Lung (tissue), 12 donors: Measurements from ENCODE around the gene DIP2B. TPM values are rescaled to one million over a fixed set of nuclear protein-coding genes. Genes with fewer than 3 reads are reported as not detected.
"Not testable (repeated sequence)": the region's sequence is repeated elsewhere in the genome, so short reads cannot be mapped to it uniquely, and the experiment has no call there.

Experiments used
- ATAC-seq: fragments of 200-7000 bp; cut with Tn5 transposase; one replicate; pipeline ENCODE4 v1.9.1; 2020; ENCODE audit warnings: moderate number of reproducible peaks; ENCODE audit not compliant: insufficient read depth, low FRiP score
- DNase-seq, 3 donors: peaks; one replicate each; pipeline ENCODE4 v3.0.0-alpha.2; 2013 to 2017
- H3K27ac ChIP-seq, 2 donors: one replicate each; pipeline ENCODE4 v1.5.1; 2013; ENCODE audit warnings: mild to moderate bottlenecking in 2 of 2, moderate library complexity in 2 of 2, control low read depth in 1 of 2, inconsistent platforms in 1 of 2, low read depth in 1 of 2, low read length in 1 of 2
- H3K27me3 ChIP-seq, 3 donors: one replicate each; pipeline ENCODE4 v1.5.1; 2013; ENCODE audit warnings: low read length in 2 of 3; ENCODE audit not compliant: control insufficient read depth in 3 of 3, insufficient read depth in 3 of 3
- H3K36me3 ChIP-seq, 4 donors: one replicate each; pipeline ENCODE4 v1.5.1; 2013; ENCODE audit warnings: low read length in 4 of 4, mild to moderate bottlenecking in 1 of 4, moderate library complexity in 1 of 4; ENCODE audit not compliant: control insufficient read depth in 4 of 4, insufficient read depth in 4 of 4
- H3K4me1 ChIP-seq, 5 donors: one replicate each; pipeline ENCODE4 v1.5.1; 2013; ENCODE audit warnings: low read length in 5 of 5, mild to moderate bottlenecking in 2 of 5, moderate library complexity in 1 of 5; ENCODE audit not compliant: control insufficient read depth in 5 of 5, insufficient read depth in 5 of 5
- H3K4me3 ChIP-seq: one replicate; pipeline ENCODE4 v1.5.1; 2013; ENCODE audit warnings: mild to moderate bottlenecking, control low read depth, moderate library complexity
- H3K9ac ChIP-seq, 2 donors: one replicate each; pipeline ENCODE4 v1.5.1; 2013; ENCODE audit warnings: low read length in 2 of 2, control low read depth in 1 of 2; ENCODE audit not compliant: insufficient read depth in 1 of 2
- H3K9me3 ChIP-seq, 4 donors: one replicate each; pipeline ENCODE4 v1.5.1; 2013; ENCODE audit warnings: low read length in 3 of 4, mild to moderate bottlenecking in 1 of 4, moderate library complexity in 1 of 4; ENCODE audit not compliant: control insufficient read depth in 4 of 4, insufficient read depth in 3 of 4
- CTCF ChIP-seq: IDR thresholded peaks from 2 replicates; pipeline ENCODE4 v1.5.1; 2012; ENCODE audit warnings: mild to moderate bottlenecking; ENCODE audit errors: control extremely low read depth, extremely low read depth
- WGBS, 2 donors: extraction: QIAGEN DNeasy Blood & Tissue Kit; methylation state at CpG; one replicate each; pipeline ENCODE4 v1.1.7; 2013; 5-methylcytosine and 5-hydroxymethylcytosine counted together
- polyA plus RNA-seq, 2 donors: library from polyadenylated mRNA; stranded (reverse); fragments of 200-250 nt; gene quantifications; one replicate each; pipeline ENCODE4 v1.2.1, GENCODE V29; 2013
- total RNA-seq, 2 donors: library from RNA; depleted of rRNA in 1 of 2; stranded (reverse); fragments of >200 nt in 1 of 2; gene quantifications; one replicate each; pipeline ENCODE4 v1.2.1, GENCODE V29; 2014 to 2021
- donor health status: control.
- donor health status: control.
- donor health status: Bipolar disorder and iron deficiency.
- donor health status: healthy.
- donor health status: DM: yes; HTN: yes; CAD: no.

The DIP2B gene
- total and polyA plus RNA-seq, 4 donors: 4.2 to 55.8 (median 18.6) TPM

DNA sequence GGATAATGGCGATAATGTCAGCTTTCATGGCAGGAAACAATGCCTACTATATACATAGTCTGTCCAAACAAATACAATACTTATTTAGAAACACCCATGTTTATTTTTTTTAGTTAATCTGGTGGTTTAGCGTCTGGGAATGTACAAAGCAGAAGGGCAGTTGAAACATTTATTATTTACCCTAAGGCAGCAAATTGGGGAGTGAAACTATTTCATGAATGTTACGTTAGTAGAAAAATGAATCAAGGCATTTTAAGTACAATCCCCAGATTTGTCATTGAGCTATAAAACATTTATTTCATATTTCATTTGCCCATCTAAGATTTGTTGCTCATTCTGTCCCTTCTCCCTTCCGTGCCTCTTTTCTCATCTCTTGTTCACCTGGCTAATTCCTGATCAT lies 172.0 kb downstream of the DIP2B start:
- no peak overlapping the region for H3K27ac ChIP-seq
- no peak for TF ChIP-seq CTCF
- peaks cover 6 to 25% (median 7%) of the 10 kb centered on the region in 4 donors for H3K36me3 ChIP-seq
- DNase-seq: no peak
- H3K4me1 ChIP-seq: peaks cover 0 to 40% (median 8%) of the 10 kb centered on the region in 5 donors
- no peak overlapping the region for H3K4me3 ChIP-seq
- WGBS, 2 donors: 92 to 93% methylated on average over 4 of the region's 4 CpGs
- H3K27me3 ChIP-seq: no peaks in the 10 kb centered on the region
- H3K9me3 ChIP-seq: no peaks in the 10 kb centered on the region
- no peak overlapping the region for H3K9ac ChIP-seq
- no peak for ATAC-seq

GRCh38 chr12:50677858-50678257 lies 173.1 kb downstream of the DIP2B start:
- Histone ChIP-seq H3K4me3 (no peak overlapping the region), H3K27me3 (no peaks in the 10 kb centered on the region), H3K9me3 (no peaks in the 10 kb centered on the region), H3K27ac (no peak overlapping the region), H3K9ac (no peak overlapping the region), H3K36me3 (peaks cover 6 to 29% (median 7%) of the 10 kb centered on the region in 4 donors), H3K4me1 (peaks cover 0 to 33% (median 8%) of the 10 kb centered on the region in 5 donors)
- 68 to 72% methylated on average over 3 of the region's 3 CpGs for WGBS, 2 donors
- ATAC-seq (no peak), DNase-seq (peak in 1 of 3 donors; percentile 59)
- no peak for TF ChIP-seq CTCF

- no peak overlapping the region for H3K27ac ChIP-seq
- H3K9me3 ChIP-seq: no peaks in the 10 kb centered on the region
- peaks cover 6 to 33% (median 8%) of the 10 kb centered on the region in 4 donors for H3K36me3 ChIP-seq
- peak; percentile 15 to 80 (median 70) for DNase-seq
- ATAC-seq: no peak
- no peak for TF ChIP-seq CTCF
- H3K4me1 ChIP-seq: peaks cover 0 to 33% (median 8%) of the 10 kb centered on the region in 5 donors
- H3K4me3 ChIP-seq: no peak overlapping the region
- 90% methylated on average over 4 of the region's 4 CpGs for WGBS, 2 donors
- H3K9ac ChIP-seq: no peak overlapping the region
- no peaks in the 10 kb centered on the region for H3K27me3 ChIP-seq
These were observed 174.0 kb downstream of the DIP2B start for GRCh38 chr12:50678650-50679365.

DNA sequence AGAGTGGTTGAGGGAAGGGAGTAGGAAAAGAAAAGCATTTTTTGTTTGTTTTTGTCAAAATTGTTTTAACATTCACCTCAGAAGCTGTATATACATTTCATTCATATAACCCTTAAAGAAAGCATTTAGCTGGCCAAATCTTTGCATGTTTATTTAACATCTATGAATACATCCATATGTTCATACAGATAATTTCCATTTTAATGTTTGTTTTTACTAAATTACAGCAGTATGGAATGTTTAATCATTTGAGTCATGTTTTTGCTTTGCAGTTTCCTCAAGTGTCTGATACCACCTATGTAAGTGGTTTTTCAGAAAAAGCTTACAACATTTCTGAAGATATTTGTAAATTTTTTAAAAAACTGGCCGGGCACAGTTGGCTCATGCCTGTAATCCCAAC lies 174.8 kb downstream of the DIP2B start:
- no peaks in the 10 kb centered on the region for H3K9me3 ChIP-seq
- DNase-seq (peak in 1 of 3 donors; percentile 47), ATAC-seq (no peak)
- WGBS, 2 donors: 83 to 91% methylated on average over 1 of the region's 1 CpG
- TF ChIP-seq CTCF: no peak
- H3K27me3 ChIP-seq: no peaks in the 10 kb centered on the region
- no peak overlapping the region for H3K9ac ChIP-seq
- no peak overlapping the region for H3K27ac ChIP-seq
- H3K36me3 ChIP-seq: peaks cover 6 to 27% (median 9%) of the 10 kb centered on the region in 4 donors
- H3K4me1 ChIP-seq: peaks cover 0 to 33% (median 8%) of the 10 kb centered on the region in 5 donors
- no peak overlapping the region for H3K4me3 ChIP-seq

DNA sequence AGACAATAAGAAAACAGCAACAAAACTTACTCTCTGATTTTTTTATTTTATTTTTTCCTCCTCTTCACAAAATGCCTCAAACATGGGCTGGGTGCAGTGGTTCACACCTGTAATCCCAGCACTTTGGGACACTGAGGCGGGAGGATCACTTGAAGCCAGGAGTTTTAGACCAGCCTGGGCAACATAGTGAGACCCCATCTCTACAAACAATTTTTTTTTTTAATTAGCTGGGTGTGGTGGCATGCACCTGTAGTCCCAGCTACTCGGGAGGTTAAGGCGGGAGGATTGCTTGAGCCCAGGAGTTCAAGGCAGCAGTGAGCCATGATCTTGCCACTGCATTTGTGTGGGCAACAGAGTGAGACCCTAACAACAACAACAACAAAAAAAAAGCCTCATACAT lies 176.3 kb downstream of the DIP2B start:
- DNase-seq, H3K9me3 ChIP-seq, H3K4me3 ChIP-seq, H3K27me3 ChIP-seq, H3K27ac ChIP-seq, H3K9ac ChIP-seq, ATAC-seq: not testable (repeated sequence)
- Histone ChIP-seq H3K4me1 (peaks cover 0 to 35% (median 8%) of the 10 kb centered on the region in 5 donors), H3K36me3 (peaks cover 6 to 19% (median 10%) of the 10 kb centered on the region in 4 donors)
- WGBS, 2 donors: 98 to 100% methylated on average over 3 of the region's 3 CpGs
